Measurements from ENCODE around the gene COG5.

GRCh38 chr7:107528461-107528860, 35.3 kb downstream of the COG5 start:
- no peak for TF ChIP-seq ISL1 (CRISPR knock-in tag; IDR thresholded peaks at IDR 0.05)
- no peak for TF ChIP-seq ZFP30 (CRISPR knock-in tag; IDR thresholded peaks at IDR 0.05)
- TF ChIP-seq TOX (CRISPR knock-in tag; IDR thresholded peaks at IDR 0.05; ENCODE audit: borderline replicate concordance) = no peak
- no peak for TF ChIP-seq ARNTL (CRISPR knock-in tag; IDR thresholded peaks at IDR 0.05; ENCODE audit: borderline replicate concordance, low read depth)
